HepG2 (cell line): ENCODE data around the gene SEMA7A. TPM values are rescaled to one million over a fixed set of nuclear protein-coding genes. Genes with fewer than 3 reads are reported as not detected.
A peak's percentile ranks its signal among the peaks of the same experiment; 100 is the strongest.

Experiments used
- CAMTA2 ChIP-seq: sonication (generic); formaldehyde crosslinking; IDR thresholded peaks from 2 replicates; pipeline ENCODE4 v1.4.0; 2020; ENCODE audit warnings: mild to moderate bottlenecking, missing genetic modification reagents, borderline replicate concordance
- DR1 ChIP-seq: sonication (generic); formaldehyde crosslinking; IDR thresholded peaks from 2 replicates; pipeline ENCODE4 v1.8.0; 2021; ENCODE audit warnings: mild to moderate bottlenecking, missing genetic modification reagents, inconsistent platforms
- KDM6A ChIP-seq: IDR thresholded peaks from 2 replicates; pipeline ENCODE4 v1.6.1; 2016; ENCODE audit warnings: low read depth
- TBP ChIP-seq: sonication (generic); formaldehyde crosslinking; IDR thresholded peaks from 2 replicates; pipeline ENCODE4 v1.5.0; 2020; ENCODE audit warnings: missing genetic modification reagents
- ZKSCAN8 ChIP-seq: IDR thresholded peaks from 2 replicates; pipeline ENCODE4 v1.6.1; 2016; ENCODE audit warnings: borderline replicate concordance, missing genetic modification reagents, missing compliant biosample characterization
- ZNF24 ChIP-seq: fragments of 450-650 bp; IDR thresholded peaks from 2 replicates; pipeline ENCODE4 v1.6.1; 2017; ENCODE audit warnings: antibody characterized with exemption, mild to moderate bottlenecking
- ZNF343 ChIP-seq: sonication (generic); formaldehyde crosslinking; IDR thresholded peaks from 2 replicates; pipeline ENCODE4 v1.4.0; 2020; ENCODE audit warnings: mild to moderate bottlenecking, missing genetic modification reagents
- ZNF558 ChIP-seq: sonication (generic); formaldehyde crosslinking; IDR thresholded peaks from 2 replicates; pipeline ENCODE4 v1.9.0; 2022; ENCODE audit warnings: mild to moderate bottlenecking, missing genetic modification reagents, borderline replicate concordance
- ZNF562 ChIP-seq: sonication (generic); formaldehyde crosslinking; IDR thresholded peaks from 2 replicates; pipeline ENCODE4 v1.8.0; 2022; ENCODE audit warnings: missing genetic modification reagents, borderline replicate concordance
- ZNF781 ChIP-seq: sonication (generic); formaldehyde crosslinking; IDR thresholded peaks from 2 replicates; pipeline ENCODE4 v1.5.1; 2020; ENCODE audit warnings: borderline replicate concordance, mild to moderate bottlenecking, missing genetic modification reagents; ENCODE audit errors: not compliant biosample characterization
- polyA plus RNA-seq, 8 experiments: library from polyadenylated mRNA; depleted of rRNA in 3 of 8; stranded (reverse) in 7 of 8; unstranded in 1 of 8; fragments of >200 nt; fragmentation: Illumina TruSeq in 4 of 8; extraction: Trizol in 4 of 8; gene quantifications; 2 replicates each; pipeline versions ENCODE4 v1.2.1 to v1.2.3, GENCODE V29; 2011 to 2016; ENCODE audit warnings: low read depth in 4 of 8, missing spikeins in 1 of 8, mixed read lengths in 1 of 8; ENCODE audit not compliant: insufficient read depth in 1 of 8
- total RNA-seq, 5 experiments: library from RNA; depleted of rRNA; stranded (reverse); fragments of >200 nt; fragmentation: Illumina TruSeq; extraction: Trizol; gene quantifications; 2 replicates each; pipeline ENCODE4 v1.2.3, GENCODE V29; 2016; ENCODE audit warnings: low read depth in 1 of 5
- TF ChIP-seq, protein P1 (sequence below): sonication (generic); formaldehyde crosslinking; IDR thresholded peaks from 2 replicates; pipeline ENCODE4 v1.5.0; 2020; ENCODE audit warnings: missing genetic modification reagents
- TF ChIP-seq, protein P2 (sequence below): IDR thresholded peaks from 2 replicates; pipeline ENCODE4 v1.6.1; 2016; ENCODE audit warnings: mild to moderate bottlenecking, missing biosample characterization, missing genetic modification reagents
- TF ChIP-seq, protein P3 (sequence below), 2 experiments: fragments of 450-650 bp in 1 of 2; sonication (generic) in 1 of 2; formaldehyde crosslinking in 1 of 2; IDR thresholded peaks; 2 replicates each; pipeline versions ENCODE4 v1.6.1 to v1.8.0; 2016 to 2022; ENCODE audit warnings: antibody characterized with exemption in 1 of 2, mild to moderate bottlenecking in 1 of 2, missing genetic modification reagents in 1 of 2
- TF ChIP-seq, protein P4 (sequence below): sonication (generic); formaldehyde crosslinking; conservative IDR thresholded peaks from 2 replicates; pipeline ENCODE4 v1.4.0; 2020; ENCODE audit warnings: missing genetic modification reagents
- TF ChIP-seq, protein P5 (sequence below): sonication (generic); formaldehyde crosslinking; IDR thresholded peaks from 2 replicates; pipeline ENCODE4 v1.4.0; 2020; ENCODE audit warnings: missing genetic modification reagents; ENCODE audit errors: not compliant biosample characterization

Gene SEMA7A
- total and polyA plus RNA-seq, 2 of the 13 experiments (the other 11 are each of a cell fraction or from before 2014, with no cell fraction given) = 9.0 to 15.8 TPM

DNA sequence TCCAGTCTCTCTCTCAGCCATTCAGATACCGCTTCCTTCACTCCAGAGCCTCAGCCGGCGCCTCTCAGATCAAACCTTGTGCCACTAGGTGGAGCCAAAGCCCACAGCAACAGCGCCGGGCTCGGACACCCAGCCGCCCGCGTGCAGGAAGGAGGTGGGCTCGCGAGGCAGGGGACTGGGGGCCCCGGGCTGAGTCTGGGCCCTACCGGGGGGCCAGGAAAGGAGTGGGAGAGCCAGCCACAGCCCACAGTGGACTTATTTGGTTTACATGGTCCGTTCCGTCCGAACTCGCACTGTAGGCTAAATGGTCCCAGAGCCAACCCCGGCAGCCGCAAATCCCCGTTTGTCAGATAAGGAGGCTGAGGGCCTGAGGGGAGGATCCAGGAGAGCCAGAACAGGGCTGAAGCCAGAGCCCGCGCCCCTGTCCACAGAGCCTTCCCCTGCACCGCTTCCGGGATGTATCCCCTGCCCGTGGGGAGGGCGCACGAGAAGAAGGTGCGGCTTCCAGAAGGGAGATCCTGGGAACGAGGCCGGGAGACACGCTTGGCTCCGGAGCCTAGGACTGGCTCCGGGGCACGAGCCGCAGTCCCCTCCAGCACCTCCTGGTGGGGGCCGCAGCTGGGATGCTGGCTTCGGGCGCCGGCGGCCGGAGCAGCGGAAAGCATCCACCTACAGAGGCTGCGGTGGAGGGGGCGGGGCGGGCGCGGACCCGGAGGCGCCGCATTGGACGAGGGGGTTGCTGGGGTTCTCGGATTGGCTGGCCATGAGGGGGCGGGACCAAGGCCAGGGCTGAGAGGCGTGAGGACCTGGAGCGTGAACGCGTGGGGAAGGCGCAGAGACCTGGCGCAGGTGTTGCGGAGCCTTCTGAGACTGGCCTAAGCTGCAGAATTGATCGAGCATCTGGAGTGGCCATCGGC lies 59.8 kb downstream of the SEMA7A start (continued):
- TF ChIP-seq, protein P1, sequence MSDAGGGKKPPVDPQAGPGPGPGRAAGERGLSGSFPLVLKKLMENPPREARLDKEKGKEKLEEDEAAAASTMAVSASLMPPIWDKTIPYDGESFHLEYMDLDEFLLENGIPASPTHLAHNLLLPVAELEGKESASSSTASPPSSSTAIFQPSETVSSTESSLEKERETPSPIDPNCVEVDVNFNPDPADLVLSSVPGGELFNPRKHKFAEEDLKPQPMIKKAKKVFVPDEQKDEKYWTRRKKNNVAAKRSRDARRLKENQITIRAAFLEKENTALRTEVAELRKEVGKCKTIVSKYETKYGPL (CRISPR knock-in tag) = no peak
- TF ChIP-seq KDM6A (CRISPR knock-in tag) (no peak), ZNF558 (no peak), TBP (CRISPR knock-in tag) (no peak), ZNF781 (CRISPR knock-in tag) (peak; percentile 26), CAMTA2 (CRISPR knock-in tag) (no peak), ZNF562 (CRISPR knock-in tag) (no peak), DR1 (CRISPR knock-in tag) (0 out of 2 replicates have a peak, but pooled peaks have one; percentile 57), ZKSCAN8 (CRISPR knock-in tag) (no peak), ZNF343 (CRISPR knock-in tag) (0 out of 2 replicates have a peak, but pooled peaks have one; percentile 11), ZNF24 (no peak)
- TF ChIP-seq, protein P2, sequence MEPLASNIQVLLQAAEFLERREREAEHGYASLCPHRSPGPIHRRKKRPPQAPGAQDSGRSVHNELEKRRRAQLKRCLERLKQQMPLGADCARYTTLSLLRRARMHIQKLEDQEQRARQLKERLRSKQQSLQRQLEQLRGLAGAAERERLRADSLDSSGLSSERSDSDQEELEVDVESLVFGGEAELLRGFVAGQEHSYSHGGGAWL (CRISPR knock-in tag) = peak; percentile 71; the same call in 1 of the 2 replicates
- TF ChIP-seq, protein P3, sequence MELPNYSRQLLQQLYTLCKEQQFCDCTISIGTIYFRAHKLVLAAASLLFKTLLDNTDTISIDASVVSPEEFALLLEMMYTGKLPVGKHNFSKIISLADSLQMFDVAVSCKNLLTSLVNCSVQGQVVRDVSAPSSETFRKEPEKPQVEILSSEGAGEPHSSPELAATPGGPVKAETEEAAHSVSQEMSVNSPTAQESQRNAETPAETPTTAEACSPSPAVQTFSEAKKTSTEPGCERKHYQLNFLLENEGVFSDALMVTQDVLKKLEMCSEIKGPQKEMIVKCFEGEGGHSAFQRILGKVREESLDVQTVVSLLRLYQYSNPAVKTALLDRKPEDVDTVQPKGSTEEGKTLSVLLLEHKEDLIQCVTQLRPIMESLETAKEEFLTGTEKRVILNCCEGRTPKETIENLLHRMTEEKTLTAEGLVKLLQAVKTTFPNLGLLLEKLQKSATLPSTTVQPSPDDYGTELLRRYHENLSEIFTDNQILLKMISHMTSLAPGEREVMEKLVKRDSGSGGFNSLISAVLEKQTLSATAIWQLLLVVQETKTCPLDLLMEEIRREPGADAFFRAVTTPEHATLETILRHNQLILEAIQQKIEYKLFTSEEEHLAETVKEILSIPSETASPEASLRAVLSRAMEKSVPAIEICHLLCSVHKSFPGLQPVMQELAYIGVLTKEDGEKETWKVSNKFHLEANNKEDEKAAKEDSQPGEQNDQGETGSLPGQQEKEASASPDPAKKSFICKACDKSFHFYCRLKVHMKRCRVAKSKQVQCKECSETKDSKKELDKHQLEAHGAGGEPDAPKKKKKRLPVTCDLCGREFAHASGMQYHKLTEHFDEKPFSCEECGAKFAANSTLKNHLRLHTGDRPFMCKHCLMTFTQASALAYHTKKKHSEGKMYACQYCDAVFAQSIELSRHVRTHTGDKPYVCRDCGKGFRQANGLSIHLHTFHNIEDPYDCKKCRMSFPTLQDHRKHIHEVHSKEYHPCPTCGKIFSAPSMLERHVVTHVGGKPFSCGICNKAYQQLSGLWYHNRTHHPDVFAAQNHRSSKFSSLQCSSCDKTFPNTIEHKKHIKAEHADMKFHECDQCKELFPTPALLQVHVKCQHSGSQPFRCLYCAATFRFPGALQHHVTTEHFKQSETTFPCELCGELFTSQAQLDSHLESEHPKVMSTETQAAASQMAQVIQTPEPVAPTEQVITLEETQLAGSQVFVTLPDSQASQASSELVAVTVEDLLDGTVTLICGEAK (IDR thresholded peaks at IDR 0.05) = no peak
- TF ChIP-seq, protein P3 (CRISPR knock-in tag; IDR thresholded peaks at IDR 0.05) = no peak
- TF ChIP-seq, protein P4, sequence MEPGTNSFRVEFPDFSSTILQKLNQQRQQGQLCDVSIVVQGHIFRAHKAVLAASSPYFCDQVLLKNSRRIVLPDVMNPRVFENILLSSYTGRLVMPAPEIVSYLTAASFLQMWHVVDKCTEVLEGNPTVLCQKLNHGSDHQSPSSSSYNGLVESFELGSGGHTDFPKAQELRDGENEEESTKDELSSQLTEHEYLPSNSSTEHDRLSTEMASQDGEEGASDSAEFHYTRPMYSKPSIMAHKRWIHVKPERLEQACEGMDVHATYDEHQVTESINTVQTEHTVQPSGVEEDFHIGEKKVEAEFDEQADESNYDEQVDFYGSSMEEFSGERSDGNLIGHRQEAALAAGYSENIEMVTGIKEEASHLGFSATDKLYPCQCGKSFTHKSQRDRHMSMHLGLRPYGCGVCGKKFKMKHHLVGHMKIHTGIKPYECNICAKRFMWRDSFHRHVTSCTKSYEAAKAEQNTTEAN (CRISPR knock-in tag) = no peak
- TF ChIP-seq, protein P5, sequence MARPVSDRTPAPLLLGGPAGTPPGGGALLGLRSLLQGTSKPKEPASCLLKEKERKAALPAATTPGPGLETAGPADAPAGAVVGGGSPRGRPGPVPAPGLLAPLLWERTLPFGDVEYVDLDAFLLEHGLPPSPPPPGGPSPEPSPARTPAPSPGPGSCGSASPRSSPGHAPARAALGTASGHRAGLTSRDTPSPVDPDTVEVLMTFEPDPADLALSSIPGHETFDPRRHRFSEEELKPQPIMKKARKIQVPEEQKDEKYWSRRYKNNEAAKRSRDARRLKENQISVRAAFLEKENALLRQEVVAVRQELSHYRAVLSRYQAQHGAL (CRISPR knock-in tag) = no peak
